Measurements from ENCODE around the gene PDCD4.
"Not testable (repeated sequence)": the region's sequence is repeated elsewhere in the genome, so short reads cannot be mapped to it uniquely, and the experiment has no call there.

The PDCD4 gene

DNA sequence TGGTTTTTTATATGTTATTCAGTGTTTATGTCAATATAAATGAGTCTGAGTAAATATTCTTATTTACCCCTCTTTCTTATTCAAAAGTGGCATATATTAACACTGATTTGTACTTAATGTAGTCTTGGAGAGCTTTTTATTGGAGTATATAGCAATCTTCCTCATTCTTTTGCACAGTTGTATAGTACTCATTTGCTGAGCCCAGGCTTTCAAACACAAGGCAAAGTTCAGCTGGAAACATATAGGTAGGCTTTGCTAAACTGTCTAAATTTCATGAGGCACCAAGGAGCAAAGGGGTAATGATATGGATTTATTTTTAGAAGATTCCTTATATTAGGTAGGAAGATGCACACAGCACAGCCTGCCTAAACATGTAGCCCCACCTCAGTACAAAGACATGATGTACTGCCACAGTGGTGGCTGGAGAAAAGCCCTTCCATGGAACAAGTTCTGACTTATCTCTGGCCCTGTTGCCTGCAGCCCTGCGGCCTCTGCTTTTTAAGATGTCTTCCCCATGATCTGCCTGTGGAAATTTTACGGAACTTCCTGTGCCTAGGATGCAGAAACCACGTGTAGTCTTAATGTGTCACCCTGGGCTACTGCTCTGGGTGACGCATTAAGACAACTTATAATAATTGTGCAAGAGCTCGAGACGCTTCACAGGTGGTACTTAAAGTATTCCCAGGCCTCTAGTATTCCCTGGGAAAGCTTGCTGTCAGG is 9.6 kb upstream of the PDCD4 start:
- no peak for DNase-seq

DNA sequence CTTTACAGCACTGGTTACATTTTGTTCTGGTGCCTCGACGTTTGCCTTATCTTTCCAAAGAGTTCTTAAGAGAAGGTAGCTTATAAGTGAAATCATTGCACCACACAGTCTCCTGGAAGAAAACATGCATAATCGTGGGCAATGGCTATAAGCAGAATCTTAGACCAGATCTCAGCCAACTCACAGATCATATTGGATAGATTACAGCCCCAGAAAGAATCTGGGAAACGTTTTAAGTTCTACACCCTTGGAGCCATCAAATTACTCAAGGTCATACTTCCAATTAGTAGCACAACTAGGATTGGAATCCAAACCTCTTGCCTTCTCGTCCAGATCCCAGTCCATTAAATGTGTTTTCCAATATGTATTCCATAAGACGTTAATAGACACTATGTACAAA is 8.8 kb upstream of the PDCD4 start:
- DNase-seq: no peak

- no peak for DNase-seq
These were observed 8.4 kb upstream of the PDCD4 start for GRCh38 chr10:110863361-110863760.

DNA sequence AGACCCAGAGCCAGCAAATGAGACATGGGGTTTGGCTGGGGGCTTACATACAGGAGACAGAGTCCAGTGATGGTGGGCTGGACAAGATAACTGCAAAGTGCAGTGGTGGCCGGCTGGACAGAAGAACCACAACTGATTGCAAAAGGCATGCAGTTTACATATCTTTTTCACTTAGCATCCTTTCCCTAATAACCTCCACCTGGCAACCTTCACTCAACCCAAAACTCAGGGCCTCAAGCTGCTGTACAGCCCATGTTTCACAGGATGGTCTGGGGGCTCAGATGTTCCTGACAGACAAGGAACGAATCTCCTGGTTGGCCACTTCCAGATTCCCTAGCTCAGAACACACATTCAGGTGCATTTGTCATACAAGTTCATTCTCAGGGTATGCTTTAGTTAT is 7.8 kb upstream of the PDCD4 start:
- DNase-seq: no peak

DNA sequence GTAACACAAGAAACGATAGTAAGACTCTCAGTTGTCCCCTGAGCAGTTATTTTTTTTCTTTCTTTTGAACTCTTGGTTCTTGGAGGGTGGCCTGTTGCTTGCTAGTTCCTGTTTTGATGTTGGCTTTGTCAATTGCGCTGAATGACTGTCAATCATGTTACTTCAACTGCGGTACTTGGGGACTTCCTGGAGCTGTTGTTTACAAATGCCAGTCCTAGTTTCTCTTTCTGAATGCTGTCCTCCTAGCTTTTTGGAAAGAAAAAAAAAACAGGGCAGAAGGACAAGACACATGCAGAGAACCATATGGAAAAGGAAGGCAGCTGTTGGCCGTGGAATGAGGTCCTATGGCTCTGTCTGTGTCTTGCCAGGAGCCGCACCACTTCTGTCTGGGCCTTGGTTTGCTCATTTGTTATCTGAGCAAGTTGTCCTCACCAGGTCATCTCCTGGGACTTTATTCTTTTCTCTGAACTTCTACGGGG is 7.0 kb upstream of the PDCD4 start:
- peak in 1 of 3 experiments; percentile 2 for DNase-seq

GRCh38 chr10:110865186-110865808 is 6.4 kb upstream of the PDCD4 start:
- peak in 1 of 3 experiments; percentile 3 for DNase-seq

DNA sequence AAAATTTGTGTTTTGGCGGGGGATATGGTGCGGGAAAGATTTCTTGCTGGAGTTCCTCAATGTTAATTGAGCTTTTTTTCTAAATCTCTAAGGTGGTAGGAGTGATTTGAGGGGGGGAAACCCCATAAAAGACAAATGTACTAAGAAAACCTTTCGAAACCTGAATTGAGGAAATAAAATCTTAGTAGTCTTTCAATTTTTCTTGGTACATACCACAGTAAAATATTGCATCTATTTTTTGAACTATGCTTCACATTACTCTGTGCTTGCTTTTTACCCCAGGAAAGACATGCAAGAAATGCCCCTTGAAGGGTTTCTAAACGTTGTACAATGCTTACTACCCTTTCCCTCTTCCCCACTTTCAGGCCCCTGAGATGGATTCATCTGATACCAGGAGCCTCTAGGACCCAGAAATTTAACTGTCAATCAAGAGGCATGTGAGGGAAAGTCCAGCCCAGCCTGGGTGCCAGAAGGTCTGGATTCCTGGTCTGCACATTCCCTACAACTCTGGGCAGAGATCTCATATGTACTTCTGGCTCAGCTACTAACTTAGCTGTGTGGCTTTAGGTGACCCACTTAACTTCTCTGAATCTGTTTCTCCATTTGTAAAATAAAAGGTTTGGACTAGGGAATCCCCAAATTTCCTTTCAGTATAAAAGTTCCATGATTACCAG is 5.8 kb upstream of the PDCD4 start:
- DNase-seq: no peak

DNA sequence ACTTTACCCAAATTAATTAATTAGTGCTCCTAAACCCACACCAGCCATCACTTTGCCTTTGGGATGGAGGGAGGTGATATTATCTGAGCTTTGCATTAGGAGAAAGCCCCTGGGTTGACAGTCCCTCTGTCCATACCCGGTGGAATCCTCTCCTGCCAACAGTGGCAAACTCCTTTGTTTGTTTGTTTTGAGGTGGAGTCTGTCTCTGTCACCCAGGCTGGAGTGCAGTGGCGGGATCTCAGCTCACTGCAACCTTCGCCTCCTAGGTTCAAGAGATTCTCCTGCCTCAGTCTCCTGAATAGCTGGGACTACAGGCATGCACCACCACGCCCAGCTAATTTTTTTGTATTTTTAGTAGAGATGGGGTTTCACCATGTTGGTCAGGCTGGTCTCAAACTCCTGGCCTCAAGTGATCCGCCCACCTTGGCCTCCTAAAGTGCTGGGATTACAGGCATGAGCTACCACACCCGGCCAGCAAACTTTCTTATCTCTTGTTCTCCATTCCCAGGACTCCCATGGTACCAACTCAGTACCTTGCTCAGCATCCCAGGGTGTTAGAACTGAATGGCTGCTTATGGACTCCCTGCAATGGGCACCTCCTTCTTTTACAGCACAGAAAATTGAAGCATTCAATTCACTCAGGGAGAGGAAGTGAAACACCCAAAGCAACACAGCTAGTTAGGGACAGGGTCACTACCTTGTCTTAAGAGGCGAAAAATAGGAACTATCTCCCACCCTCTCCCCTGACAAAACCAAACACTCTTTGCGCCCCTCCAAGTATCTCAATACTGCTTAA is 4.5 kb upstream of the PDCD4 start:
- not testable (repeated sequence) for DNase-seq

DNA sequence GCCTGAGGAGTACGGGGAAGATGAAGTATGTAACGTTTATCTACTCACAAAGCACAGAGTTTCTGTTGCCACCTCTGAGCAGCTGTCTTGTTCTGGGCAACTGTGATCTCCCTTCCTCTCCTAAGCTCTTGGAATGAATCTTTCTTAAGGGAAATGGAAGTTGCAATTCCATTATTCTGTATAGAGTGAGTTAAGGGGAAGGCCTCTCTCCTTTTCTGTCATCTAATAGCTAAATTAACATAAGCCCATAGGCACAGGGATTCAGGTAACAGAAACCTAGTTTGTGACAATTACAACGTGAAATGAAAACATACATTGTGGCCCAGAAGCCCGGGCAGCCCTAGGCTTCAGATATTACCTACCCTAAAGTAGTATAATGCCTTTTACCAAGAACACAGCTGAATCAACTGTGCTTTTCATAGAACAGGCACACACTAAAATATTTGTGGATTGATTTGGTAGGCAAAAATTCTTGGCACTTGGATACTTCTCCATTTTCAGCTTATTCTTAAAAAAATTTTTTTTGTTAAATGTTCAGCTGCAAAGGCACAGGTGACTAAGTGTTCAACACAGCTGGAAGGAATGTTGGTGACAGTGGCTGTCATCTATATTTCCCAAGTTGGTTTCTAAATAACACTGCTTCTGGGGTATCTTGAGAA is 3.8 kb upstream of the PDCD4 start:
- DNase-seq: no peak

GRCh38 chr10:110868981-110869380 is 2.7 kb upstream of the PDCD4 start:
- no peak for DNase-seq

DNA sequence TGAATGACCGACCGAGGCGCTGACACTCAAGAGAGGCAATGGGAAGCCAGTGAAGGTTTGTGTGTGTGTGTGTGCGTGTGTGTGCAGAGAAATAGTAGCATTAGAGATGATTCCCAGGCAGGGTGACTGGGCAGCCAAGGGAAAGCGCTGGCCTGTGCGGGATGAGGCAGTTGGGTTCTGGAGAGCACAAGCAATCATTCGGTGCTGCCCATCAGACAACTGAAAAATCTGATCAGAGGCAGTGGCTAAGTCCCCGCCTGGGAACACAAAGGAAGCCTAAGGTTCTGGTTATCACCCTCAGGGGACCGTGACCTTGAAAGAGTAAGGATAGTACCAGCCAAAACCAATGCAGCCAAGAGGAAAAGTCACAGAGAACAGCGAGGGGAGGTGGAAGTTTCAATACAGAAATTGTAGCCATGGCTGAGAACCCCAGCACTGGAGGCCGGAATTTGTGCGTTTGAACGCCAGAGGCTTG is 868 bp upstream of the PDCD4 start:
- DNase-seq: no peak

DNA sequence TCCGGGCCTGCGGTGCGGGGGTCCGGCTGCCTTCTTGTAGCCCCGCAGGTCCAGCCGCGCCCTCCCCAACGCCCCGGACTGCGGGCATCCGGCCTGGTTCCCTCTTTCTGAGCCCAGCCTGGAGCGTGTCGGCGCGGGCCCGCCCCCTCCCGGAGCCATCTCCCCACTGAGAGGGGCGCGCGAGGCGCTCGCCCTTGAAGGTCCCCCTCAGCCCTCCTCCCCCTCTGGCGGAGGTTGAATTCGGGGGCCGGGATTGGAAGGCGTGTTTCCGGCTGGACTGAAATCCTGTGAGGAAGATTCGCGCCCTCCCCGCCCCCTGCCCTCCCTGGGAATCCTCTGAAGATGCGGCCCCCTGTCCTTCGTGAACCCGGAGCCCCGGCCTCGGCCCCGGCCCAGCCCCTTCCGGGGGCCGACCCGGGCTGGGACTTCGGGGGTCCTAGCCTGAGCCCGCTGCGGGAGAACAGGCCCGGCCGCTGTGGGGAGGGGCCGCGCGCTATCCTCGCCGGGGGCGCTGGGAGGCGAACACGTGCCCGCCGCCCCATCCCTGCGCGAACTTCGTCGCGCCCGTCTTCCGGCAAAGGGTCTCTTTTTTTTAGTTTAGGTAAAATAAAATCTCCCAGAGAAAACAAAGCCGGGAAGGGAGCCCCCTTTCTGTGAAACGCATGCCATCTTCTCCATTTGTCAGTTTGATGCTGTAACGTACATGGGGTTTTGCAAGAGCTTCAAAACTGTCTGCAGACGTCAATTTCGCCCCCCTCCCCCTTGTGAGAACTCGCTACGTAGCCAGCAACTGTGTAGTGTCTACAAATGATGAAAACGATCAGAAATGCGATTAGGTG is 636 bp downstream of the PDCD4 start:
- DNase-seq: peak; percentile 13 to 78 (median 71)

DNA sequence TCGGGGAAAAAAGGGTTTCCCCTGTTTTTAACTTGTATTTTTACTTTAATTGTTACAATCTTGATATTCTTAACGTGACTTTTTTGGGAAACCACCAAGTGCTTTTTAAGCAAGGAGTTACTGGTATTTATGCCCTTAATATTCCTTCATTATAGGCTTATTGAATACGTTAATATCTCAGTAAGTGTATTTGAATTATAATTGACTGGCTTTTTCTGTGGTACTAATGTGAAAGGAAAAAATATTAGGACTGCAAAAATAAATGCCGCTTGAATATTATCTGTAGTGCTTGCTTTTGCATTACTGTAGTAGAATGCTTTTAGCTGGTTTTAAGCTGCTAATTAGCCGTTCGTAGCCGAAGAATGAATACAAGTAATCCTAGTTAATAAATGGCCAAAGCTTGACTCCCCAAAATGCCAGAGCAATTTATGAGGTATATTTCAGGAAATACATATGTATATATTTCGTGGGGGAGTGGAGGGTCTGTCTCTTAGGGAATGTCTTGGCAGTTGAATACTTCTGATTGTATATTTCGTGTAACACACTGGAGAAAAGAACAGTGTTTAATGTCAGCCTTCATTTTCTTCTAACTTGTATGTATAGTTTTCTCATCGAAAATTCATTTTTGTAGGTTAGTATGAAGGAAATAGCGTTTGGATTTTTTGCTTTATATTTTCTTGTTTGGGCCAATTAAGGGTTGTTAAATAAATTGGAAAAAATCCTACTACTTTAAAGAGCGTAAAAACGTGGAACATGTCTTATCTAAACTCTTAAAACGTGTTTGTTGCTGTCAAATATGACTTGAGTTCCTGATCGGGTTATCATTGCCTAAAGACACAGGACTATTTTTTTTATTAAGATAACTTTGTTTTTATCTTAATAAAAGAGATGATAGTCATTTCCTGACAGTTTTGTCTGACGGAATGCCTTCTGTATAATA is 1.5 kb downstream of the PDCD4 start:
- peak in 1 of 3 experiments; percentile 36 for DNase-seq

DNA sequence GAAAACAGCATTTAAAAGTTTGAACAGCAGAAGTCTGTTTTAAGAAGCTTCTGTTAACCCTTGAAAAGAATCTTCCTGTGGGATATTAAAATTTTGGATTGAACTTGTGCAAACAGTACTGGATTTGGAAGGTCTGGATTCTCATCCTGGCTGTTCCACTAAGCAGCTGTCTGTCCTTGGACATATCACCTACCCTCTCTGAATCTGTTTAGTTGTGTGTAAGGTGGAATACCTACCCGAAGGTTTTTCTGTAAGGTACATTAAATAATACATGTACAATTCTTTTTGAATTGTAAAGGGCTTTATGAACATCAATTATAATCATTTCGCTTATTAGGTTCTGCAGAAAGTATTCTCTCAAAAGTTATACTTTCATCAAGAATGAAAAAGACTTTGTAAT is 2.2 kb downstream of the PDCD4 start:
- no peak for DNase-seq

GRCh38 chr10:110876000-110876399 is 4.3 kb downstream of the PDCD4 start:
- DNase-seq: no peak

DNA sequence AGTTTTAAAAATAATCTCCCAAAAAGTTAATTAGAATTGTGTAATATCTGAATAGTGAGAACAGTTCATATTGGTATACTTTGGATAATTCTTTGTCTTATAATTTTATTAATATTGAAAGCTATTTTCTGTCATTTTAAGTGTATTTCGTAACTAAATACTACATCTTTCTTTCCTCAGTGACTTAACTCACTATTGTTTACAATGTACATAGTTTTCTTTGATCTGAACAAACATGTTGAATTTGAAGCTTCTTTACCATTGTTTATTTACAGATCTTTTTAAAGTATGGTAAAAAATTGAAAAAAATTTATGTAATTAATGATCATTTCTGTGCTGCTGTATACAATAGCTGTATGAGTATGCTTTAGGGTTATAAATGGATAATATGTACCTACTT is 5.1 kb downstream of the PDCD4 start:
- no peak for DNase-seq

DNA sequence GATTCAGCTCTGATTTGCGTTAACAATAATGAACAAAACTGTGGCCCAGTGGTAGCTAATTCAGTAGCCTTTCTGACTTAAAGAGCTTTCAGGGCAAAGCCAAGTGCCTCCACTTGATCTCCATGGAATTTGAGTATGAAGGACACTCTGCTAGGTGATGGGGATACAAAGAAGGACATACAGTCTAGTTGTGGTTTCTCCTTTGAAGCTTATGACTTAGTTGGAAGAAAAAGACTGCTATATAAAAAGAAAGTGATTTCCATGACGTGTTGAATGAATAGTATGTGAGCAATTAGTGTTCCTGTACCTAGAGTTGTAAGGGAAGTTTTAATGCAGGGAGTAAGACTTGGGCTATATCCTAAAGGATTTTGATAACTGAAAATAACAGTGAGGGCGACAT is 8.3 kb downstream of the PDCD4 start:
- DNase-seq: no peak

DNA sequence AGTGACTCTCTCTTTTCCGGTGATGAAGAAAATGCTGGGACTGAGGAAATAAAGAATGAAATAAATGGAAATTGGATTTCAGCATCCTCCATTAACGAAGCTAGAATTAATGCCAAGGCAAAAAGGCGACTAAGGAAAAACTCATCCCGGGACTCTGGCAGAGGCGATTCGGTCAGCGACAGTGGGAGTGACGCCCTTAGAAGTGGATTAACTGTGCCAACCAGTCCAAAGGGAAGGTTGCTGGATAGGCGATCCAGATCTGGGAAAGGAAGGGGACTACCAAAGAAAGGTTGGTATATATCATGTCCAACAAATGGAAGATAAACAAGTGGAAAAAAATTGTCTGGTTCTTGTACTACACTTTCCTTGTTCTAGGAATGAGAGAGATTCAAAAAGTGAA is 9.5 kb downstream of the PDCD4 start:
- no peak for DNase-seq

DNA sequence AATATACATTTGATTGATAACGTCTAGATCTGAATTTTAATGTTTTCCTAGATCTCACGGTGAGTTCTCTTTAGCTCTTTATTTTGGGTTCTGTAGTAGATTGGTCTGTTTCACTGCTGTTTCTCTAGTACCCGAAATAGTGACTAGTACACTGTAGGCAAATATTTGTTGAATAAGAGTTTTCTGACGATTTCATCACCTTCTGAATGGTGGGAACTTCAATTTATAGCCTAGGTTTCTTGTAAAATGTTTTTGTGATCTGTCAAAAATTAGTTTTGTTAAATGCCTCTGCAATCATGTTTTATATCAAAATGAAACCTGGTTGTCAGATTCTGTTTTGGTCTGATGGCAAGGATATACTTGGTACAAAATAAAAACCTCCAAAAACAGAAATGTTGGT is 10.2 kb downstream of the PDCD4 start:
- DNase-seq: no peak

- DNase-seq: no peak
These were observed 12.2 kb downstream of the PDCD4 start for GRCh38 chr10:110883924-110884323.
